SK-N-SH (cell line): ENCODE measurements around the gene CDC42EP4. TPM values are rescaled to one million over a fixed set of nuclear protein-coding genes. Genes with fewer than 3 reads are reported as not detected.

Experiments
- polyA plus RNA-seq, 3 experiments: library from polyadenylated mRNA; depleted of rRNA; stranded (reverse); fragments of >200 nt; gene quantifications; 2 replicates each; pipeline ENCODE4 v1.2.3, GENCODE V29; 2012

CDC42EP4 gene
- polyA plus RNA-seq, 1 of the 3 experiments (the other 2 are of a cell fraction), result 28.3 TPM

Other genes with a start within 250 kb of the CDC42EP4 start
- gene SLC39A11, start 219.3 kb downstream of the CDC42EP4 start, polyA plus RNA-seq (2012; rRNA removed), result 23.5 and 23.7 TPM in 2 replicates
- gene SSTR2, start 147.0 kb downstream of the CDC42EP4 start, polyA plus RNA-seq (2012; rRNA removed), result 0.44 and 0.67 TPM in 2 replicates
- gene COG1, start 118.9 kb downstream of the CDC42EP4 start, polyA plus RNA-seq (2012; rRNA removed), result 52.8 and 53.1 TPM in 2 replicates
- 0.10 TPM in 1 of 2 replicates, not detected in the other for gene CPSF4L, start 50.1 kb downstream of the CDC42EP4 start, polyA plus RNA-seq (2012; rRNA removed)